ENCODE results near the gene SF3B2.

DNA sequence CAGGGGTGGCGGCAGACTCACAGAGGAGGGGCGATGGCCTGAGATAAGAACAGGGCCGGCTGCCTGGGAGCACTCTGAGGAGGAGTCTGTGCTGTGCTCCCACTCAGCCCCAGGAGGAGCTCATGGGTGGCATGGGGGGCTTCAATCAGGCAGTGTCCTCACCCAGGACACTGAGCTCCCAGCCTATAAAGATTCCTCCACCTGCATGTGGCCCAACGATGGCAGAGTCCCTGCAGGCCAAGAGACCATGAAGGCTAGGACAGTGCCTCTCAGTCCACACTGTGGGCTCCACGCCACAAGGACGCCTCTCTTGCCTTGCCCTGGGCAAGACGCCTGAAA, 38.4 kb upstream of the SF3B2 start:
- TF ChIP-seq POLR2AphosphoS5 (IDR thresholded peaks at IDR 0.05), result no peak
- TF ChIP-seq, protein P1, sequence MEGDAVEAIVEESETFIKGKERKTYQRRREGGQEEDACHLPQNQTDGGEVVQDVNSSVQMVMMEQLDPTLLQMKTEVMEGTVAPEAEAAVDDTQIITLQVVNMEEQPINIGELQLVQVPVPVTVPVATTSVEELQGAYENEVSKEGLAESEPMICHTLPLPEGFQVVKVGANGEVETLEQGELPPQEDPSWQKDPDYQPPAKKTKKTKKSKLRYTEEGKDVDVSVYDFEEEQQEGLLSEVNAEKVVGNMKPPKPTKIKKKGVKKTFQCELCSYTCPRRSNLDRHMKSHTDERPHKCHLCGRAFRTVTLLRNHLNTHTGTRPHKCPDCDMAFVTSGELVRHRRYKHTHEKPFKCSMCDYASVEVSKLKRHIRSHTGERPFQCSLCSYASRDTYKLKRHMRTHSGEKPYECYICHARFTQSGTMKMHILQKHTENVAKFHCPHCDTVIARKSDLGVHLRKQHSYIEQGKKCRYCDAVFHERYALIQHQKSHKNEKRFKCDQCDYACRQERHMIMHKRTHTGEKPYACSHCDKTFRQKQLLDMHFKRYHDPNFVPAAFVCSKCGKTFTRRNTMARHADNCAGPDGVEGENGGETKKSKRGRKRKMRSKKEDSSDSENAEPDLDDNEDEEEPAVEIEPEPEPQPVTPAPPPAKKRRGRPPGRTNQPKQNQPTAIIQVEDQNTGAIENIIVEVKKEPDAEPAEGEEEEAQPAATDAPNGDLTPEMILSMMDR (IDR thresholded peaks at IDR 0.05 in 8 of 11, conservative IDR thresholded peaks at IDR 0.05 in 3 of 11), result no peak

All from spleen (tissue), 7 donors.